Measurements from ENCODE around the gene BUB1B.

GRCh38 chr15:40245666-40246450, 85.0 kb downstream of the BUB1B start:
- no peak for TF ChIP-seq CTCF (IDR thresholded peaks at IDR 0.05)
- no peak for TF ChIP-seq POLR2AphosphoS5 (IDR thresholded peaks at IDR 0.05)
- TF ChIP-seq POLR2A (IDR thresholded peaks at IDR 0.05), result no peak
- no peak for TF ChIP-seq EP300 (IDR thresholded peaks at IDR 0.05; ENCODE audit: low read depth)

All from transverse colon (tissue), 4 donors.